ENCODE data around the gene FHL3. TPM values are rescaled to one million over a fixed set of nuclear protein-coding genes. Genes with fewer than 3 reads are reported as not detected.
"Not testable (repeated sequence)": the region's sequence is repeated elsewhere in the genome, so short reads cannot be mapped to it uniquely, and the experiment has no call there.

Gene FHL3
- total and polyA plus RNA-seq, 2 of the 8 experiments (the other 6 are each of a cell fraction or from before 2014, with no cell fraction given), result 14.3 to 35.6 TPM

GRCh38 chr1:38032992-38033391 is 27.7 kb upstream of the FHL3 start:
- H3K79me2 ChIP-seq (ENCODE audit: control insufficient read depth in 1 of 2, insufficient read depth in 2 of 2, low read length in 2 of 2); H3K9me3 ChIP-seq (ENCODE audit: insufficient read depth in 2 of 2, low read depth in 1 of 2, low read length in 1 of 2); H3K27me3 ChIP-seq (replicated peaks in 1 of 4; ENCODE audit: control insufficient read depth in 3 of 4, extremely low read depth in 1 of 4, insufficient read depth in 3 of 4, low read length in 3 of 4); H3K18ac ChIP-seq (ENCODE audit: extremely low read depth, low read length); H2AFZ ChIP-seq (ENCODE audit: low read length); H3K4me2 ChIP-seq (ENCODE audit: insufficient read depth in 1 of 2, low read depth in 2 of 2, low read length in 2 of 2); H4K5ac ChIP-seq (ENCODE audit: insufficient read length, low read depth, low read length); DNase-seq (ENCODE audit: low read depth in 1 of 2, low spot score in 2 of 2); H3K27ac ChIP-seq (ENCODE audit: low read depth, low read length); H4K20me1 ChIP-seq (replicated peaks in 1 of 2; ENCODE audit: control insufficient read depth in 1 of 2, insufficient read depth in 2 of 2, low read length in 2 of 2); H2BK5ac ChIP-seq (ENCODE audit: low read depth, low read length); H2BK120ac ChIP-seq (replicated peaks; ENCODE audit: low read depth, low read length); H2BK20ac ChIP-seq (ENCODE audit: low read length); H3K36me3 ChIP-seq (ENCODE audit: control insufficient read depth in 2 of 4, insufficient read depth in 4 of 4, low read length in 3 of 4); H3K4me3 ChIP-seq (ENCODE audit: extremely low read depth in 1 of 4, insufficient read depth in 2 of 4, low read depth in 3 of 4, low read length in 4 of 4); H3K23ac ChIP-seq (ENCODE audit: insufficient read length); H3K23me2 ChIP-seq (ENCODE audit: low read depth, low read length); H3K56ac ChIP-seq (replicated peaks; ENCODE audit: insufficient read length, low read depth, low read length); H2BK12ac ChIP-seq (ENCODE audit: low read depth, low read length); H3K9ac ChIP-seq (replicated peaks in 1 of 4; ENCODE audit: extremely low read depth in 1 of 4, low read depth in 3 of 4, low read length in 3 of 4); H3K4ac ChIP-seq (replicated peaks; ENCODE audit: insufficient read length, low read depth, low read length); H2AK5ac ChIP-seq (ENCODE audit: low read depth, low read length); FAIRE-seq; H4K91ac ChIP-seq (replicated peaks; ENCODE audit: insufficient read length, low read length); H3K79me1 ChIP-seq (ENCODE audit: low read depth, low read length); H2BK15ac ChIP-seq (ENCODE audit: low read length); H4K8ac ChIP-seq (ENCODE audit: extremely low read depth, insufficient read depth, low read length); H3K14ac ChIP-seq (ENCODE audit: insufficient read length): not testable (repeated sequence)
- WGBS, 2 experiments (ENCODE audit: extremely low coverage in 1 of 2, insufficient coverage in 1 of 2, insufficient read length in 1 of 2, insufficient replicate concordance in 2 of 2, low coverage in 1 of 2, low lambda C conversion rate in 2 of 2, missing lambda C conversion rate in 1 of 2), result 93% methylated on average over 2 of the region's 2 CpGs; no CpG with 5 or more reads in 1 of the 2 experiments
- POLR2A ChIA-PET (ENCODE audit: partially characterized antibody), result interaction anchor here (1.4 kb wide), 2 partner anchors 20 to 225 kb away, joined by 3 read pairs; partner anchors contain the start of genes C1orf122 and YRDC
- CTCF ChIA-PET (ENCODE audit: partially characterized antibody), result interaction anchor here (0.6 to 2.5 kb wide), 10 partner anchors 10 to 786 kb away, joined by 3 to 10 read pairs (median 4); no protein-coding TSS in a partner anchor
- peaks cover 12 to 28% (median 22%) of the 10 kb centered on the region in 4 experiments for H3K4me1 ChIP-seq (replicated peaks in 1 of 4; ENCODE audit: control insufficient read depth in 3 of 4, insufficient read depth in 4 of 4, low read length in 3 of 4)
